Neural crest cell (in vitro differentiated cells): ENCODE results near the gene ADGRB2. TPM values are rescaled to one million over a fixed set of nuclear protein-coding genes. Genes with fewer than 3 reads are reported as not detected.

Experiments
- DNase-seq: peaks from one replicate; pipeline ENCODE4 v3.0.0; 2021; ENCODE audit warnings: low read depth, mixed read lengths, low spot score
- H3K27ac Mint-ChIP-seq: one replicate; pipeline ENCODE4 v1.8.0; 2021; ENCODE audit warnings: mild to moderate bottlenecking, mixed read lengths; ENCODE audit not compliant: unreplicated experiment
- H3K27me3 Mint-ChIP-seq: 2 replicates; pipeline ENCODE4 v1.8.0; 2021; ENCODE audit warnings: low read depth, mild to moderate bottlenecking, mixed read lengths
- H3K36me3 Mint-ChIP-seq: 2 replicates; pipeline ENCODE4 v1.8.0; 2021; ENCODE audit warnings: low read depth, mild to moderate bottlenecking, mixed read lengths
- H3K4me1 Mint-ChIP-seq: 2 replicates; pipeline ENCODE4 v1.8.0; 2021; ENCODE audit warnings: mixed read lengths
- H3K4me3 Mint-ChIP-seq: one replicate; pipeline ENCODE4 v1.8.0; 2021; ENCODE audit warnings: mild to moderate bottlenecking, mixed read lengths
- H3K9me3 Mint-ChIP-seq: 2 replicates; pipeline ENCODE4 v1.8.0; 2021; ENCODE audit warnings: mixed read lengths
- total RNA-seq: library from RNA; stranded (reverse); gene quantifications from 2 replicates; pipeline ENCODE4 v1.2.1, GENCODE V29; 2021
- TF ChIP-seq, protein P1 (sequence below): fragments of 200-600 bp; sonication (generic); conservative IDR thresholded peaks from 2 replicates; pipeline ENCODE4 v1.5.0; 2021; ENCODE audit warnings: antibody characterized with exemption, mild to moderate bottlenecking

Gene ADGRB2
- total RNA-seq, 1 donor from 2014 or later: 18.8 TPM

DNA sequence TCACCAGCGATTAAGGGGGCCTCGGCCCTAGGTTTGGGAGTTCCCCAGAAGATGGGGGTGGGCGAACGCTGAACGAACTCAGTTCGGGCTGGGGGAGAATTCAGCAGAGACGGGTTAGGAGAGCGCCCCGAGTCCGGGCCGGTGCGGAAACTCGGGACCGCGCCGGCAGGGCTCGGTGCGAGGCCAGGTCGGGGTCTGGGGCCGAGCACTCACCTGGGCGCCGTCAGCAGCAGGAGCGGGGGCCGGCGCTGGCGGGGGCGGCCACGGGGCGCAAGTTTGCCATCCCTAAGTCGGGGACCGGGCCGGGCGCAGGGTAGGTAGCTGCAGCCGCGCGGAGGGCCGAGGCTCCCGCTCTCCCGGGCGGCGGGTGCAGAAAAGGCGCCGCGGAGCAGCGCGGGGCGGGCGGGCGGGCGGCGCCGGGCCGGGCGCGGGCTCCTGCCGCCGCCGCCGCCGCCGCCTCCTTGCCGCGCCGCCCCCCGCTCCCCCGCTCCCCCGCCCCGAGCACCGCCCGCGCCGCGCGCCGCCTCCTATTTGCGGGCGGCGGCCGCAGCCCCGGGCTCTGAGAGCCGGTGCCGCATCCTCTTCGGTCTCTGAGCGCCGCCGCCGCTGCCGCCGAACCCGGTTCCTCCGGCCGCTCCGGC is 349 bp downstream of the ADGRB2 start:
- H3K9me3 Mint-ChIP-seq: no peaks in the 10 kb centered on the region
- H3K27ac Mint-ChIP-seq: no peak overlapping the region
- peaks cover 40% of the 10 kb centered on the region for H3K27me3 Mint-ChIP-seq
- TF ChIP-seq, protein P1, sequence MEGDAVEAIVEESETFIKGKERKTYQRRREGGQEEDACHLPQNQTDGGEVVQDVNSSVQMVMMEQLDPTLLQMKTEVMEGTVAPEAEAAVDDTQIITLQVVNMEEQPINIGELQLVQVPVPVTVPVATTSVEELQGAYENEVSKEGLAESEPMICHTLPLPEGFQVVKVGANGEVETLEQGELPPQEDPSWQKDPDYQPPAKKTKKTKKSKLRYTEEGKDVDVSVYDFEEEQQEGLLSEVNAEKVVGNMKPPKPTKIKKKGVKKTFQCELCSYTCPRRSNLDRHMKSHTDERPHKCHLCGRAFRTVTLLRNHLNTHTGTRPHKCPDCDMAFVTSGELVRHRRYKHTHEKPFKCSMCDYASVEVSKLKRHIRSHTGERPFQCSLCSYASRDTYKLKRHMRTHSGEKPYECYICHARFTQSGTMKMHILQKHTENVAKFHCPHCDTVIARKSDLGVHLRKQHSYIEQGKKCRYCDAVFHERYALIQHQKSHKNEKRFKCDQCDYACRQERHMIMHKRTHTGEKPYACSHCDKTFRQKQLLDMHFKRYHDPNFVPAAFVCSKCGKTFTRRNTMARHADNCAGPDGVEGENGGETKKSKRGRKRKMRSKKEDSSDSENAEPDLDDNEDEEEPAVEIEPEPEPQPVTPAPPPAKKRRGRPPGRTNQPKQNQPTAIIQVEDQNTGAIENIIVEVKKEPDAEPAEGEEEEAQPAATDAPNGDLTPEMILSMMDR: no peak
- H3K36me3 Mint-ChIP-seq: no peaks in the 10 kb centered on the region
- no peak for DNase-seq
- H3K4me1 Mint-ChIP-seq: peaks cover 38% of the 10 kb centered on the region
- H3K4me3 Mint-ChIP-seq: peak overlapping the region; percentile 87

DNA sequence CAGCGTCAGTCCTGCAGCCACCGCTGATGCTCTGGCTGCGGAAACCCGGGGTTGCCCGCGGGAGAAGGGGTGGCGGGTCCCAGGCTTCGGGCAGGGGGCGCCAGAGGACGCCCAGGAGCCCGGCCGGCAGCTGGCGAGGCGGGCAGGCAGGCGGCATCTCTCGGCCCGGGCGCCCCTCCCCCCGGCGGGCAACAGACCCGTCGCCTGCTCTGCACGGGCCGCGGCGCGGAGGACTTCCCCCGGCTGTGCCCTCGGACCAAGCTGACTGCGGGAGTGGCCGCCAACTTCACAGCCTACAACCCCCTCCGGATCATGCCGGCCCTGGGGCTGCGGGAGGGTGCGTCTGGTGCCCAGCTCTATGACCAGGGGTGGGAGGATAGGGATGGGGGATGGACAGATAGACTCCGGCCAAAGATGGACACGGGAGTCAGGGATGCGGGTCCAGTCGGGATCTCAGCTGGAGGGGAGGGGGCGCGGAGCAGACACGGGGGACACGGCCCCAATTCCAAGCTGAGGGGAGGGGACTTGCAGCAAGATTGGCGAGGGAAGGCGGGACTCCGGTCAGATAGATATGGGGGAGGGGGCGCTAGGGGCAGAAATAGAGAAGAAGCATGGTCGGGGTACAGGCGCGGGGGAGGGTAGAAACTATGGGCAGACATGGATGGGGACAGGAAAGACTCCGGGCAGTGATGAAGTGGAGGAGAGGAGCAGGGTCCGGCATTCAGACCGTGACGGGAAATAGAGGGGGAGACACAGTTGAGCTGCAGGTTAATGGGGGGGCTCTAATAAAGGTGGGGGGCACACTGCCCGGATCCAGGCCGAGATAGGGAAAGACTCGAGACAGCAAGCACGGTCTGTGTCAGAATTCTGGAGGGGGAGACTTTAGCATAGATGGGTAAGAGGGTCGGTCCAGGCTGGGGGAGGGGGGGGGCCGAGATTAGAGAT is 1.1 kb downstream of the ADGRB2 start:
- Mint-ChIP-seq H3K27me3 (peaks cover 32% of the 10 kb centered on the region), H3K4me3 (peak overlapping the region; percentile 87), H3K36me3 (no peaks in the 10 kb centered on the region), H3K9me3 (no peaks in the 10 kb centered on the region), H3K27ac (no peak overlapping the region), H3K4me1 (peaks cover 38% of the 10 kb centered on the region)
- TF ChIP-seq, protein P1: peak; percentile 68
- DNase-seq: peak; percentile 76

DNA sequence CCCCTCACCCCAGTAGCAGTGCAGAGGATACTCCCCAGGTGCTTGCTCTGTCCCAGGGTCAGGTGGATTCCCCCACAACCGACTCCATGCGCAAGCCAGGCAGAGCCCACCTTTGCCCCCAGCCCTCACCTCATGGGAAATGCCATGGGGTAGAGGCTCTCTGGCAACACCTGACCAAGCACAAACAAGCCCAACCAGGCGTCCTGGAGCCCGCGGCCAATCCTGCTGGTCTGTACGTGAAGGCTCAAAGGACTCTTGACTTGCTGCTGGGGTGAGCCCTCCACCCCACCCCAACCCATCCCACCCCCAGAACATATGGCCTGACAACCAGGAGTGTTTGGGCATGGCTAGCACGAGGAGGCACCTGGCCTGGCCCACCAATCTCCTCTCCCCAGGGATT is 1.8 kb downstream of the ADGRB2 start:
- no peaks in the 10 kb centered on the region for H3K36me3 Mint-ChIP-seq
- H3K9me3 Mint-ChIP-seq: no peaks in the 10 kb centered on the region
- peaks cover 25% of the 10 kb centered on the region for H3K27me3 Mint-ChIP-seq
- no peak for DNase-seq
- peaks cover 38% of the 10 kb centered on the region for H3K4me1 Mint-ChIP-seq
- H3K27ac Mint-ChIP-seq: no peak overlapping the region
- TF ChIP-seq, protein P1: no peak
- H3K4me3 Mint-ChIP-seq: peak overlapping the region; percentile 83

DNA sequence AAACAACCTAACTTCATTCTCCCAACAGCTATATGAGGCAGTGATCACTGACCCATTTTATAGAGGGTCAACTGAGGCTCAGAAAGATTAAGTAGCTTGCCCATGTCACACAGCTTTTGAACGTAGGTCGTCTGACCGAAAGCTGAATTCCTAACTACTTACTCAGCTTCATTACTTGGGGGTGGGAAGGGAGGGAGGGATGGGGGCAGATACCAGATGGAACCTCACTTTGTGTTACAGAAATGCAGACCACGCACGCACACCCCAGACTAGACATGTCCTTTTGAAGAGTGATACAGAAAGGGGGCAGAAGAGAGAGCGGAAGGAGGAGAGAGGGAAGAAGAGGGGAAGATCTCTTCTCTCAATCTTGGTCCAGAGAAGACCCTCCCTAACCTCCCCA is 2.3 kb downstream of the ADGRB2 start:
- peak overlapping the region; percentile 83 for H3K4me3 Mint-ChIP-seq
- H3K27ac Mint-ChIP-seq: no peak overlapping the region
- peaks cover 38% of the 10 kb centered on the region for H3K4me1 Mint-ChIP-seq
- DNase-seq: no peak
- no peaks in the 10 kb centered on the region for H3K36me3 Mint-ChIP-seq
- TF ChIP-seq, protein P1: no peak
- H3K27me3 Mint-ChIP-seq: peaks cover 25% of the 10 kb centered on the region
- no peaks in the 10 kb centered on the region for H3K9me3 Mint-ChIP-seq

DNA sequence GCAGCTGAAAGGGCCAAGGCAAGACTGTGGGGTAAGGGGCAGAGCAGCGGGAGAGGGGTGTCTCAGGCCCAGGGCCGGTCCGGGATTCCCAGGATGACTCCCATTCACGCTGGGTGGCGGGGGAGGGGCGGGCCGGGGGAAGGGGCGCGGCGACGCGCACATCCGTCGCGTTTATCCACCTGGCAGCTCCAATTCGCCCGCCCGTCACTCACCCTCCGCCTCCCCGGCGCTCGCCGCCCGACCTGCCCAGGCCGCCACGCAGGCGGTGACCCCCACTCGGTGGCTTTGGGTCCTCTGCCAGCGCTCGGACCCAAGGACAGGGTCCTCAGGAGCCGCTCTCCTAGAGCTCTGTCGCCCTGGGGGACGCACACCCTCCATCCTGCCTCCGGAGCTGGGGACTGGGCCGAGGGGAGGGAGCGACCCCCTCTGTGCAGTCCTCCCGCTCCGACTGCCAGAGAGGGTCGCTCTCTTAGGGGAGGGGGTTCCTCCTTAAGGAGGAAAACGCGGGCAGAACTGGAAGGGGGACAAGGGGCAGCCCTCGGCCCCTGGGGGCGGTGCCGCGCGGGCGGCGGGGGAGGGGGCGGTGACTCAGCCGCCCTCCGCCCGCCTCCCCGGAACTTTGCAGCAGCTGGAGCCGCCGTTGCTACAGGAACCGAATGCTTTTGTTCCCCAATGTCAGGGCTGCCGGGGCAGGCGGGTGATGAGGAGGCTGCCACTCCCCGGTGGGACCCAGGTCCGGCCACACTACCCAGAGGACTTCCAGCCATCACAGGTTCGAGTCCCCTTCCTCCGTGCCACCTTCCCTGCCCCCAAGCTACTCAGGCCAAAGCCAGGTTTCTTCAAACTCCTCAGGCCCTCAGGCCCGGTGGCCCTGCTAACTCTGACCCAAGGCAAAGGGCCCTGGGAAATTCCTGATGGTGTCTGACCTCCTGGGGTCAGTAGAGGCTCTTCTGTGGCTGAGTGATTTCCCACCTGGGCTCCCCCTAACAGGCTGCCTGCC is 3.4 kb downstream of the ADGRB2 start:
- Mint-ChIP-seq H3K36me3 (no peaks in the 10 kb centered on the region), H3K4me3 (peak overlapping the region; percentile 83), H3K27ac (no peak overlapping the region), H3K27me3 (peaks cover 21% of the 10 kb centered on the region), H3K4me1 (peaks cover 34% of the 10 kb centered on the region), H3K9me3 (no peaks in the 10 kb centered on the region)
- TF ChIP-seq, protein P1: no peak
- peak; percentile 62 for DNase-seq
